GM23248 (cell line): Measurements from ENCODE around the gene FTH1.

Source experiments
- EZH2 ChIP-seq: fragments of 200-600 bp; sonication (generic); IDR thresholded peaks from 2 replicates; pipeline ENCODE4 v1.6.1; 2018; ENCODE audit warnings: antibody characterized with exemption, mild to moderate bottlenecking; ENCODE audit not compliant: insufficient read depth, poor library complexity, severe bottlenecking
- EZH2phosphoT487 ChIP-seq: fragments of 200-600 bp; sonication (generic); IDR thresholded peaks from 2 replicates; pipeline ENCODE4 v1.6.1; 2018; ENCODE audit warnings: antibody characterized with exemption, moderate library complexity, mild to moderate bottlenecking, low read depth; ENCODE audit not compliant: insufficient read depth

- TF ChIP-seq EZH2 (no peak), EZH2phosphoT487 (no peak)
Measured at GRCh38 chr11:62004473-62004872, 37.0 kb upstream of the FTH1 start.
